Colonic mucosa (tissue), 4 donors: ENCODE data around the gene CSRNP3. TPM values are rescaled to one million over a fixed set of nuclear protein-coding genes. Genes with fewer than 3 reads are reported as not detected.

Source experiments
- DNase-seq: peaks from one replicate; pipeline ENCODE4 v3.0.0-alpha.2; 2020
- H3K27ac ChIP-seq: fragments of 200-600 bp; one replicate; pipeline ENCODE4 v1.8.0; 2021
- H3K27me3 ChIP-seq: fragments of 200-600 bp; one replicate; pipeline ENCODE4 v1.8.0; 2021
- H3K36me3 ChIP-seq: fragments of 200-600 bp; one replicate; pipeline ENCODE4 v1.8.0; 2021
- H3K4me1 ChIP-seq: fragments of 200-600 bp; one replicate; pipeline ENCODE4 v1.8.0; 2021; ENCODE audit warnings: mild to moderate bottlenecking
- H3K4me3 ChIP-seq: fragments of 200-600 bp; one replicate; pipeline ENCODE4 v1.8.0; 2021
- H3K9ac ChIP-seq, 2 donors: one replicate each; pipeline ENCODE4 v1.7.0; 2013; ENCODE audit warnings: control low read depth in 2 of 2, low read depth in 2 of 2, low read length in 2 of 2
- H3K9me3 ChIP-seq: fragments of 200-600 bp; one replicate; pipeline ENCODE4 v1.8.0; 2021
- intact Hi-C: fragments of 100-400 bp; cut with DNase I; formaldehyde crosslinking; loops from one replicate; pipeline ENCODE4 v1.14.1; 2022
- total RNA-seq, 2 donors: library from RNA; stranded (reverse); fragmentation: NEBNext Ultra II Directional in 1 of 2; extraction: Animal tissue kit (Norgen Biotek cat#: 25700) in 1 of 2; gene quantifications; one replicate each; pipeline ENCODE4 v1.2.1, GENCODE V29; 2021
- TF ChIP-seq, protein P1 (sequence below): fragments of 200-600 bp; IDR thresholded peaks from one replicate; pipeline ENCODE4 v1.8.0; 2022; ENCODE audit warnings: antibody characterized with exemption, mild to moderate bottlenecking
- donor health status: healthy.
- donor health status: DM: no; HTN: no; CAD: no.
- donor health status: DM: no; HTN: no; CAD: no.

The CSRNP3 gene
- total RNA-seq, 2 donors from 2014 or later, result 1.5 to 2.0 TPM

DNA sequence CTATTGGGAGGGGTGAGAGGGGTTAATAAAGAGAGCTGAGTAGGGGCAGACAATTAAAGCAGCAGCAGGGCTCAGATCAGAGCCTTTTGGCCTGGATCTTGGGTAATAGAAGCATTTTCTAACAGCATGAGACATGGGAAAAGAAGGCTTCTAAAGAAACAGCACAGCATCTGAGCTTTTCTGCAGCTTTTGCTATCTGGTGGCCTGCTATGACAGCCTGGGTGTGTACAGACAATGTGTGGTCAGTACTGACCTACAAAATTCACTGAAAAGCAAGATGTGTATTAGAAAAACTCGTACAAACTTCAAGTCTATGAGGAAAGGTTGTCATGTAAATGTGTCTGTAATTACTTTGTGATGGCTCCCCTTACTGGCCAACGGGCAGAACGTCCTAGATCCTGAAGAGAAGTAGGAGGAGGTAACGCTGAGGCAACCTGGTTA, 229.0 kb downstream of the CSRNP3 start:
- intact Hi-C loops, result loop anchor here (5.0 to 10.0 kb wide), 2 partner anchors 144 to 296 kb away; no protein-coding TSS in a partner anchor
- Histone ChIP-seq H3K9ac (no peak overlapping the region), H3K4me1 (no peaks in the 10 kb centered on the region), H3K27me3 (no peaks in the 10 kb centered on the region), H3K4me3 (no peak overlapping the region), H3K36me3 (no peaks in the 10 kb centered on the region), H3K9me3 (no peaks in the 10 kb centered on the region), H3K27ac (no peak overlapping the region)
- DNase-seq, result peak; percentile 36
- TF ChIP-seq, protein P1, sequence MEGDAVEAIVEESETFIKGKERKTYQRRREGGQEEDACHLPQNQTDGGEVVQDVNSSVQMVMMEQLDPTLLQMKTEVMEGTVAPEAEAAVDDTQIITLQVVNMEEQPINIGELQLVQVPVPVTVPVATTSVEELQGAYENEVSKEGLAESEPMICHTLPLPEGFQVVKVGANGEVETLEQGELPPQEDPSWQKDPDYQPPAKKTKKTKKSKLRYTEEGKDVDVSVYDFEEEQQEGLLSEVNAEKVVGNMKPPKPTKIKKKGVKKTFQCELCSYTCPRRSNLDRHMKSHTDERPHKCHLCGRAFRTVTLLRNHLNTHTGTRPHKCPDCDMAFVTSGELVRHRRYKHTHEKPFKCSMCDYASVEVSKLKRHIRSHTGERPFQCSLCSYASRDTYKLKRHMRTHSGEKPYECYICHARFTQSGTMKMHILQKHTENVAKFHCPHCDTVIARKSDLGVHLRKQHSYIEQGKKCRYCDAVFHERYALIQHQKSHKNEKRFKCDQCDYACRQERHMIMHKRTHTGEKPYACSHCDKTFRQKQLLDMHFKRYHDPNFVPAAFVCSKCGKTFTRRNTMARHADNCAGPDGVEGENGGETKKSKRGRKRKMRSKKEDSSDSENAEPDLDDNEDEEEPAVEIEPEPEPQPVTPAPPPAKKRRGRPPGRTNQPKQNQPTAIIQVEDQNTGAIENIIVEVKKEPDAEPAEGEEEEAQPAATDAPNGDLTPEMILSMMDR, result peak; percentile 23

DNA sequence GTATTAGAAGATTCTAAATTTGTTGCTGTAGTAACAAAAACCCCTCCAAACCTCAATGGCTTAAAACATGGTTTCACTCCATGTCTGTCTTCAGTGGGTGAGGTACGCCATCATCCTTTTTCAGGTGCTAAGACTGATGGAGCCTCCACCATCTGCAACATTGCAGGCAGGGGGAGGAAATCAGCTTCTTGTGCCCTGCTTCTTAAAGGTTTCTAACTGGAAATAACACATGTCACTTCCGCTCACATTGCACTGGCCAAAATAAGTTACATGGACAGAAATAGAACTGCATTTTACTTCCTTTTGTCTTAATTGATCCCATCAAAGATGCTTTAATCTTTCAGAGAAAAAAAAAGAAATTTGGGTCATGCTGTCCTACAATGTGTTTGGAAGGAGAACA, 230.4 kb downstream of the CSRNP3 start:
- no peak overlapping the region for H3K27ac ChIP-seq
- TF ChIP-seq, protein P1, result no peak
- no peak overlapping the region for H3K9ac ChIP-seq
- no peaks in the 10 kb centered on the region for H3K4me1 ChIP-seq
- no peaks in the 10 kb centered on the region for H3K36me3 ChIP-seq
- no peak for DNase-seq
- no peaks in the 10 kb centered on the region for H3K27me3 ChIP-seq
- no peaks in the 10 kb centered on the region for H3K9me3 ChIP-seq
- intact Hi-C loops, result loop anchor here (5.0 to 10.0 kb wide), 2 partner anchors 145 to 298 kb away; no protein-coding TSS in a partner anchor
- H3K4me3 ChIP-seq, result no peak overlapping the region

DNA sequence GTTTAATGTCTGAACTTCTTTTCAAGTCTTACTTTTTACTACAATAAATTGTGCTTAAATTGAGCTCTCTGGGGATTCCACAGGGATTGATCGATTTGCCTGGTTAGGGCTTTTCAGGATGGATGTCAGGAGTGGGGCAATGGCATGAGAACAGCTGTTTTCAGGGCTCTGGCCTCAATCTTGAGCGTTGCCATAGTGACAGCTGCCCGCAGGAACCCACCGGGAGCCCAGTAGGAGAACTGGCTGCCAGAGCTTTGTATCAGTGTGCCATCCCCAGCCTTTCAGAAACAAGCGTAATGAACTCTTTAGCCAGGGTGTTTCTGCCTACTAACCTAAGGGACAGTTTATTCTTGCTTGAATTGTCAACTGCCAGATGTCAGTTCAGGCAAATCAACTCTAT, 231.0 kb downstream of the CSRNP3 start:
- TF ChIP-seq, protein P1, result no peak
- no peaks in the 10 kb centered on the region for H3K4me1 ChIP-seq
- H3K27me3 ChIP-seq, result no peaks in the 10 kb centered on the region
- H3K36me3 ChIP-seq, result no peaks in the 10 kb centered on the region
- no peak for DNase-seq
- intact Hi-C loops, result no loop called here
- no peak overlapping the region for H3K4me3 ChIP-seq
- H3K9ac ChIP-seq, result no peak overlapping the region
- no peak overlapping the region for H3K27ac ChIP-seq
- H3K9me3 ChIP-seq, result no peaks in the 10 kb centered on the region

DNA sequence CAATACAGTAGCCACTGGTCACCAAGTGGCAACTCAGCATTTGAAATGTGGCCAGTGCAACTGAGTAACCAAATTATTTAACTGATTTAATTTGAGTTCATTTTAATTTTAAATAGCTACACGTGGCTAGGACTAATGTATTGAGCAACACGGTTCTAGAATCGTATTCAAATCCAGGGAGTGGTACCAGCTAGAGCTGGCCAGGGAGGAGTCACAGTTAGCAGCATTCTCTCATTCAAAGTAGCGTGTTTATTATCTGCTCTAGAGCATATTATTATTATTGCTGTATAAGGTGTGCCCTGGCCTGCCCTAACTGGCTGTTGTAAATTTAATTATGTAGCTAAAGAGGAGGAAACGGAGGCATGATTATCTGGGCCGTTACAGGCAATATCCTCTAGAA, 231.6 kb downstream of the CSRNP3 start:
- intact Hi-C loops, result no loop called here
- DNase-seq, result no peak

DNA sequence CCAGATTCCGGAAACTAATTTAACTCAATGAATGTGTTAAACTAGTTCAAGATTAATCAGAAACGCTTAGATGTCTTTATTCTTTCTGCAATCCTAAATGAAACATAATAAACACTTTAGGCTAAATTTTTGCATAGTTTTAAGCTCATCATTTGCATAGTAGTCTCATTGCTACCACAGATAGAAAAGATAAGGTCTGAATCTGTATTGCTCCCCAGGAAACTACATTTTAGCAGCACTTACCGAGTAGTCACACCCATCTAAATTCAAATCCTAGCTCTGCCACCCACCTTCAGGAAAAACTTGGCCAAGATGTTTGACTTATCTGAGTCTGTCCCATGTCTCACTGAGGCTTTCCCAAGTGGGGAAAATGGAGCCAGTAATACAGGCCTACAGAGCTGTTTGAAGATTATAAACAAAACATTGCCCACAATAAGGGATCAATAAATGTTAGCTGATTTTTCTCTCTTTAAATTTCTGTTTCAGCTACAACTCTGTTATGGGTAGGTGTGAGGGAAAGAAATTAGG, 237.5 kb downstream of the CSRNP3 start:
- Histone ChIP-seq H3K27ac (no peak overlapping the region), H3K36me3 (no peaks in the 10 kb centered on the region), H3K27me3 (no peaks in the 10 kb centered on the region), H3K4me3 (no peak overlapping the region), H3K4me1 (no peaks in the 10 kb centered on the region), H3K9ac (no peak overlapping the region), H3K9me3 (no peaks in the 10 kb centered on the region)
- TF ChIP-seq, protein P1, result no peak
- intact Hi-C loops, result no loop called here
- DNase-seq, result no peak

More for the DNA sequence above, 231.6 kb downstream of the CSRNP3 start:
- H3K27me3 ChIP-seq, result no peaks in the 10 kb centered on the region
- no peaks in the 10 kb centered on the region for H3K9me3 ChIP-seq
- no peak overlapping the region for H3K9ac ChIP-seq
- H3K4me3 ChIP-seq, result no peak overlapping the region
- no peaks in the 10 kb centered on the region for H3K36me3 ChIP-seq
- H3K27ac ChIP-seq, result no peak overlapping the region
- TF ChIP-seq, protein P1, result no peak
- no peaks in the 10 kb centered on the region for H3K4me1 ChIP-seq
